Measurements from ENCODE around the gene MAB21L3.

Gene MAB21L3

GRCh38 chr1:116095027-116095426, 16.2 kb upstream of the MAB21L3 start:
- H3K36me3 Mint-ChIP-seq (ENCODE audit: low read depth) = peaks cover 50% of the 10 kb centered on the region
- H3K27me3 Mint-ChIP-seq = no peaks in the 10 kb centered on the region
- no peak overlapping the region for H3K4me3 Mint-ChIP-seq
- peaks cover 21% of the 10 kb centered on the region for H3K9me3 Mint-ChIP-seq
- intact Hi-C loops (cut with micrococcal nuclease) = no loop called here
- no peak overlapping the region for H3K27ac Mint-ChIP-seq
- no peaks in the 10 kb centered on the region for H3K4me1 Mint-ChIP-seq (ENCODE audit: low read depth)

GRCh38 chr1:116096013-116096618, 15.1 kb upstream of the MAB21L3 start:
- Mint-ChIP-seq H3K4me3 (no peak overlapping the region), H3K9me3 (peaks cover 10% of the 10 kb centered on the region), H3K36me3 (ENCODE audit: low read depth) (peaks cover 40% of the 10 kb centered on the region), H3K27ac (no peak overlapping the region), H3K4me1 (ENCODE audit: low read depth) (no peaks in the 10 kb centered on the region), H3K27me3 (no peaks in the 10 kb centered on the region)
- intact Hi-C loops (cut with micrococcal nuclease) = no loop called here

- no peaks in the 10 kb centered on the region for H3K4me1 Mint-ChIP-seq (ENCODE audit: low read depth)
- intact Hi-C loops (cut with micrococcal nuclease) = no loop called here
- H3K27me3 Mint-ChIP-seq = no peaks in the 10 kb centered on the region
- H3K4me3 Mint-ChIP-seq = no peak overlapping the region
- H3K27ac Mint-ChIP-seq = no peak overlapping the region
- H3K36me3 Mint-ChIP-seq (ENCODE audit: low read depth) = peaks cover 37% of the 10 kb centered on the region
- H3K9me3 Mint-ChIP-seq = peaks cover 9% of the 10 kb centered on the region
Observed at GRCh38 chr1:116097626-116098025, 13.6 kb upstream of the MAB21L3 start.

GRCh38 chr1:116099379-116099778, 11.8 kb upstream of the MAB21L3 start:
- Mint-ChIP-seq H3K27ac (no peak overlapping the region), H3K4me1 (ENCODE audit: low read depth) (no peaks in the 10 kb centered on the region), H3K36me3 (ENCODE audit: low read depth) (peaks cover 20% of the 10 kb centered on the region), H3K27me3 (no peaks in the 10 kb centered on the region), H3K4me3 (no peak overlapping the region), H3K9me3 (peaks cover 9% of the 10 kb centered on the region)
- intact Hi-C loops (cut with micrococcal nuclease) = no loop called here

GRCh38 chr1:116099919-116100318, 11.3 kb upstream of the MAB21L3 start:
- intact Hi-C loops (cut with micrococcal nuclease) = no loop called here
- Mint-ChIP-seq H3K9me3 (peaks cover 4% of the 10 kb centered on the region), H3K27me3 (no peaks in the 10 kb centered on the region), H3K36me3 (ENCODE audit: low read depth) (peaks cover 14% of the 10 kb centered on the region), H3K4me1 (ENCODE audit: low read depth) (no peaks in the 10 kb centered on the region), H3K4me3 (no peak overlapping the region), H3K27ac (no peak overlapping the region)

- no peaks in the 10 kb centered on the region for H3K9me3 Mint-ChIP-seq
- intact Hi-C loops (cut with micrococcal nuclease) = no loop called here
- no peaks in the 10 kb centered on the region for H3K36me3 Mint-ChIP-seq (ENCODE audit: low read depth)
- H3K27me3 Mint-ChIP-seq = peaks cover 2% of the 10 kb centered on the region
- H3K4me3 Mint-ChIP-seq = no peak overlapping the region
- H3K4me1 Mint-ChIP-seq (ENCODE audit: low read depth) = no peaks in the 10 kb centered on the region
- H3K27ac Mint-ChIP-seq = no peak overlapping the region
Observed at GRCh38 chr1:116104667-116105066, 6.5 kb upstream of the MAB21L3 start.

GRCh38 chr1:116105996-116106395, 5.2 kb upstream of the MAB21L3 start:
- Mint-ChIP-seq H3K27ac (no peak overlapping the region), H3K4me3 (no peak overlapping the region), H3K9me3 (no peaks in the 10 kb centered on the region), H3K4me1 (ENCODE audit: low read depth) (peaks cover 5% of the 10 kb centered on the region), H3K27me3 (peaks cover 2% of the 10 kb centered on the region), H3K36me3 (ENCODE audit: low read depth) (no peaks in the 10 kb centered on the region)
- intact Hi-C loops (cut with micrococcal nuclease) = no loop called here

GRCh38 chr1:116106646-116107045, 4.6 kb upstream of the MAB21L3 start:
- intact Hi-C loops (cut with micrococcal nuclease) = no loop called here
- Mint-ChIP-seq H3K27ac (no peak overlapping the region), H3K9me3 (no peaks in the 10 kb centered on the region), H3K36me3 (ENCODE audit: low read depth) (no peaks in the 10 kb centered on the region), H3K4me1 (ENCODE audit: low read depth) (peaks cover 7% of the 10 kb centered on the region), H3K27me3 (peaks cover 2% of the 10 kb centered on the region), H3K4me3 (no peak overlapping the region)

GRCh38 chr1:116107371-116107770, 3.8 kb upstream of the MAB21L3 start:
- Mint-ChIP-seq H3K36me3 (ENCODE audit: low read depth) (no peaks in the 10 kb centered on the region), H3K4me1 (ENCODE audit: low read depth) (peaks cover 7% of the 10 kb centered on the region), H3K9me3 (no peaks in the 10 kb centered on the region), H3K27ac (no peak overlapping the region), H3K4me3 (no peak overlapping the region), H3K27me3 (peaks cover 2% of the 10 kb centered on the region)
- intact Hi-C loops (cut with micrococcal nuclease) = no loop called here

- Mint-ChIP-seq H3K27ac (no peak overlapping the region), H3K4me3 (no peak overlapping the region), H3K27me3 (peaks cover 2% of the 10 kb centered on the region), H3K9me3 (no peaks in the 10 kb centered on the region), H3K4me1 (ENCODE audit: low read depth) (peaks cover 7% of the 10 kb centered on the region), H3K36me3 (ENCODE audit: low read depth) (no peaks in the 10 kb centered on the region)
- intact Hi-C loops (cut with micrococcal nuclease) = no loop called here
Observed at GRCh38 chr1:116111524-116112021, 374 bp downstream of the MAB21L3 start.

GRCh38 chr1:116112388-116113140, 1.4 kb downstream of the MAB21L3 start:
- peaks cover 7% of the 10 kb centered on the region for H3K4me1 Mint-ChIP-seq (ENCODE audit: low read depth)
- H3K27ac Mint-ChIP-seq = no peak overlapping the region
- no peaks in the 10 kb centered on the region for H3K36me3 Mint-ChIP-seq (ENCODE audit: low read depth)
- H3K4me3 Mint-ChIP-seq = no peak overlapping the region
- H3K27me3 Mint-ChIP-seq = peaks cover 2% of the 10 kb centered on the region
- H3K9me3 Mint-ChIP-seq = no peaks in the 10 kb centered on the region
- intact Hi-C loops (cut with micrococcal nuclease) = no loop called here

GRCh38 chr1:116113615-116114014, 2.4 kb downstream of the MAB21L3 start:
- intact Hi-C loops (cut with micrococcal nuclease) = no loop called here
- Mint-ChIP-seq H3K4me3 (no peak overlapping the region), H3K36me3 (ENCODE audit: low read depth) (no peaks in the 10 kb centered on the region), H3K27ac (no peak overlapping the region), H3K9me3 (no peaks in the 10 kb centered on the region), H3K27me3 (no peaks in the 10 kb centered on the region), H3K4me1 (ENCODE audit: low read depth) (peaks cover 7% of the 10 kb centered on the region)

GRCh38 chr1:116115476-116116439, 4.6 kb downstream of the MAB21L3 start:
- intact Hi-C loops (cut with micrococcal nuclease) = no loop called here
- Mint-ChIP-seq H3K36me3 (ENCODE audit: low read depth) (no peaks in the 10 kb centered on the region), H3K27me3 (no peaks in the 10 kb centered on the region), H3K4me3 (no peak overlapping the region), H3K4me1 (ENCODE audit: low read depth) (peaks cover 5% of the 10 kb centered on the region), H3K27ac (no peak overlapping the region), H3K9me3 (no peaks in the 10 kb centered on the region)

GRCh38 chr1:116118471-116118870, 7.3 kb downstream of the MAB21L3 start:
- Mint-ChIP-seq H3K27me3 (no peaks in the 10 kb centered on the region), H3K36me3 (ENCODE audit: low read depth) (no peaks in the 10 kb centered on the region), H3K4me3 (no peak overlapping the region), H3K4me1 (ENCODE audit: low read depth) (no peaks in the 10 kb centered on the region), H3K9me3 (no peaks in the 10 kb centered on the region), H3K27ac (no peak overlapping the region)
- intact Hi-C loops (cut with micrococcal nuclease) = no loop called here
